ENCODE data around the gene SLC14A1.
A peak's percentile ranks its signal among the peaks of the same experiment; 100 is the strongest.

The SLC14A1 gene

DNA sequence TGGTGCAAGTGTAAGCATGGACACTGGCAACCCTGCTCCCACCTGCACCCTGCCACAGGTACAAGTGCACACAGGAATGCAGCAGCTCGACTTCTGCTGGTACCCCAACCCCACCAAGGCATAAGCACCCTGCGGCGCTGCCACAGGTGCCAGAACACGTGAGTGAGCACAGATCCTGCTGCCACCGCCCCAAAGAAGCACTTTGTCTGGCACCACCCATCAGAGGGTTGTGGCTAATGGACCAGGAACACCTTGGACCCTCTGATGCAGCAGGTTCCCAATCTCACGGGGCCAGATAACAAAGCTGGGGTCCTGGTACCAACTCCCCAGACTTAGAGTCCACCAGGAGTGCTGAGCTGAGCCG, 32.2 kb upstream of the SLC14A1 start:
- no peak for TF ChIP-seq GATA2 (IDR thresholded peaks at IDR 0.05; ENCODE audit: low read depth, low read length)
- no peak for TF ChIP-seq GATA3 (IDR thresholded peaks at IDR 0.05; ENCODE audit: low read depth, low read length)

GRCh38 chr18:45702708-45703265, 21.2 kb upstream of the SLC14A1 start:
- TF ChIP-seq GATA2 (IDR thresholded peaks at IDR 0.05; ENCODE audit: low read depth, low read length) (no peak), GATA3 (IDR thresholded peaks at IDR 0.05; ENCODE audit: low read depth, low read length) (no peak)

DNA sequence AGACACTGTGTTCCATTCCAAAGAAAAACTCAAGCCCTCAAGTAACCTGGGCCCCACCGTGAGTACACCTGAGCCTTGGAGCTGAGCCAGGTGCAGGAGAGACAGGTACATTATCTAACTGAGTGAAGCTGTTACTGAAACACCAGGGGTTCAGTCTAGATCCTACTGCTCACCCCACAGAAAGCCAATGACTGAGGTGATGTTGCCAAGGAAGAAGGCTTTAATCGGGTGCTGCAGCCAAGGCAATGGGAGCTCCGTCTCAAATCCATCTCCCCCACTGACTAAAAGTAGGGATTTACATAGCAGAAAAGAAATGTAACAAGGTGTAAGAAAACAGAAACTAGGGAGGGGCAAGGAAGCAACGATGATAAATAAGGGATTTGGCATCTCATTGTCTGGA, 15.2 kb upstream of the SLC14A1 start:
- no peak for TF ChIP-seq GATA3 (IDR thresholded peaks at IDR 0.05; ENCODE audit: low read depth, low read length)
- no peak for TF ChIP-seq GATA2 (IDR thresholded peaks at IDR 0.05; ENCODE audit: low read depth, low read length)

DNA sequence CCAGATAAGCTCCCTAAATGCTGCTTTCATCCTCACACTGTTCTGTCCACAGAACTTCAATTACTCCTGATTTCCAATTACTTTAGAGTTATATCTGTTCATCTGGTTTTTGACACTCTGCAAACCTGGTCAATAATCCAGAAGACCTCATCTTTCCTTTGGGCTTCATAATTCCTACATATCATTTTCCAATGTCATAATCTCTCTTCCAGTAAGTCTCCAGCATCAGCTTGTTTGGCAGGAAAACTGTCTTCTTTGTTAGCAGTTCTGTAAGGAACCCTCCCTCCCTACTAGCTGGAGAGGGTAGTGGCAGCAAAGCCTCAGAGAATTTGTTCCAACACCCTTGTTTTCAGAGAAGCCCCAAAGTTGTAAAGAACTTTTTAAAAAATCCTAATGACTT, 11.9 kb upstream of the SLC14A1 start:
- TF ChIP-seq GATA3 (IDR thresholded peaks at IDR 0.05; ENCODE audit: low read depth, low read length) (no peak), GATA2 (IDR thresholded peaks at IDR 0.05; ENCODE audit: low read depth, low read length) (no peak)

DNA sequence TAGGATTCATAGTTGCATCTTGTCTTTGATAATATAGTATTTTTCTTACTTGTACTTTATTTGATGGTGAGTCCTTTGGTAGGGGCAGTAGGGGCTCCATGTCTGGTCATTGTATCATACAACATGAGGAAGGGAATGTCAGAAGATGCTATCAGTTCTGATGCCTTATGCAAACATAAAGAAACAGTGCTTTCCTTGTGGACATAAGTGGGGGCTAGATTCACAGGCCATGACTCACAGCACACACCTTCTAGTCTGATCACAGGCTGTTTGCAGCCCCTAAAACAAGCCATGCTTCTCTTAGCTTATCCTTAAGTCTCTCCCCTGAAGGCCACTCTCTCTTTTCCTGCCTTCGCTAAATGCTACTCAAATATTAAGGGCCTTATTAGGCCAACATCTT, 10.7 kb upstream of the SLC14A1 start:
- no peak for TF ChIP-seq GATA2 (IDR thresholded peaks at IDR 0.05; ENCODE audit: low read depth, low read length)

DNA sequence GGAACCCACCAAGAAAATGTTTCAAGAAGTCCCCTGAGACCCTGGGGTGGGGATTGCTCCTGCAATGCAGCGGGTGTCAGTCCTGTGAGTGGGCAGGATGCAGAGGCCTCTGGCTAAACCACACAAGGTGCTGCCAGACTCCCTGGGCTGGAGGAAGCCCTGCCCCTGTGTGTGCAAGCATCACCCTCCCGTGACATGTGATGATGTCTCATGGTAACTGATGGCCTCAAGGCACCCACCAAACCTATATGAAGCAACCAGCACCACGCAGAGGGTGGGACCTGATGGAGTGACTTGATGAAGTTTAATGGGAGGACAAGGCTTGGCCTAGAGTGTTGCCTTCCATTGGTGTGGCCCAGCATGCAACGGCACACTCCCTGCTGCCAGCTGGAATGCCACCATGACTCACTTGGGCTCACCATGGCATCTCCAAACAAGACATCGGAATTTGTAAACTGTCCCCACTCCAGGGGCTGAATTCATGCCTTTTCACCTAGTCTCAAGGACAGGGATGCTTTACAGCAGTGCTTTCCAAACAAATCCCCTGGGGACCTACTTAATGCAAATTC, 8.7 kb upstream of the SLC14A1 start:
- TF ChIP-seq GATA2 (IDR thresholded peaks at IDR 0.05; ENCODE audit: low read depth, low read length) (no peak), GATA3 (IDR thresholded peaks at IDR 0.05; ENCODE audit: low read depth, low read length) (no peak)

- no peak for TF ChIP-seq GATA2 (IDR thresholded peaks at IDR 0.05; ENCODE audit: low read depth, low read length)
- TF ChIP-seq GATA3 (IDR thresholded peaks at IDR 0.05; ENCODE audit: low read depth, low read length): no peak
These were observed 4.9 kb upstream of the SLC14A1 start for GRCh38 chr18:45719106-45719505.

DNA sequence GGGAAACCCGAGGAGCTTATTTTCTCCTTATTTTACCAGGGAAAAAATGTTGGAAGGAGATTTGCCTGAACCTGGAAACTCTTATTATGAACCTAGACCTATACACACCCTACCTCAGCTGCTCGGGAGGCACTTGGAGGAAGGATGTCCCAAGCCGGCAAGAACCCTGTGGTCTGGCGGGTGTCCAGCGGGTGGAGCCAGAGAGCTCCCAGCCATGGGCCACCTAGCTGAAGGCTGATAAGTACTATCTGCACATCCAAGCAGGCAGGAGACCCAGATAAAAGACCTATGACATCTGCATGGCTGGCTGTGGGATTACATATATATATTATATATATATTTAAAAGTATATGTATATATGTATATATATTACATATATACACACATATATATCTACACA, 1.1 kb upstream of the SLC14A1 start:
- peak; percentile 66 for TF ChIP-seq GATA2 (IDR thresholded peaks at IDR 0.05; ENCODE audit: low read depth, low read length)
- TF ChIP-seq GATA3 (IDR thresholded peaks at IDR 0.05; ENCODE audit: low read depth, low read length): no peak

DNA sequence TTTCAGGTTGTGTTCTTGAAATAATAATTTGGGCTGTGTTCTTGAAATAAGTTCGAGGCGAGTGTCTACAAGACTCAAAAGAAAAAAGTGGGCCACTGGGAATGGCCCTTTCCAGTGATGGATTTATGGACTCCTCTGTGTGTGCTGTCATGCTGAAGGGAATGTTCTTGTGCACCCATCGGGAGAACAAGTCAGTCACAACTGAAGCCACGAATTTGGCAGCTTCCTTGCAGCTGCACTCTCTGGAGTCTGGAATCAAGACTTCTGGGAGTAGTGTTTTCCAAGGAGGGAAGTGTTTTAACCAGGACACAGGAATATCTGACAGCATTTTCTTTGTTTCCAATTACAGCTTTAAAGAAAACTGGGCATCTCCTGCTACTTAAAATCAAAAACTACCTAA, 620 bp downstream of the SLC14A1 start:
- TF ChIP-seq GATA2 (IDR thresholded peaks at IDR 0.05; ENCODE audit: low read depth, low read length) (no peak), GATA3 (IDR thresholded peaks at IDR 0.05; ENCODE audit: low read depth, low read length) (no peak)

DNA sequence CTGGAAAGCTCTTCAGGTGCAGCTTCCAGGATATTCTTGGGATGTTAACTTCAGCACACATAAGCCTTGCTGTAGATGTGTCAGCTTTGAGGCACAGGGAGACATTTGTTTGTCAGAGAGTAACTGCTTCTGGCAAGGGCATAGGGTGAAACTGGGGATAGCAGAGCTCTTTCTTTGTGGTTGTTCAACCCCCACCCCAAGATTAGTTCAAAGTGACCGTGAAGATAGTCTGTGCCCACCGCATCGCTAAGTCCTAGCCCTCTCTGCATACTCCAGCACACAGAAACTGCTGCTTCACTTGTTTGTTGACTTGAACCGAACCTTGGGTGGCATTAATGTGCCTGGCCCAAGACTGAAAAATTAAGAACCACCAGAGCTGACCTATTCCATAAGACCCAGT, 1.4 kb downstream of the SLC14A1 start:
- TF ChIP-seq GATA2 (IDR thresholded peaks at IDR 0.05; ENCODE audit: low read depth, low read length) (no peak), GATA3 (IDR thresholded peaks at IDR 0.05; ENCODE audit: low read depth, low read length) (no peak)

- TF ChIP-seq GATA3 (IDR thresholded peaks at IDR 0.05; ENCODE audit: low read depth, low read length): no peak
- TF ChIP-seq GATA2 (IDR thresholded peaks at IDR 0.05; ENCODE audit: low read depth, low read length): no peak
These were observed 2.6 kb downstream of the SLC14A1 start for GRCh38 chr18:45726603-45727002.

DNA sequence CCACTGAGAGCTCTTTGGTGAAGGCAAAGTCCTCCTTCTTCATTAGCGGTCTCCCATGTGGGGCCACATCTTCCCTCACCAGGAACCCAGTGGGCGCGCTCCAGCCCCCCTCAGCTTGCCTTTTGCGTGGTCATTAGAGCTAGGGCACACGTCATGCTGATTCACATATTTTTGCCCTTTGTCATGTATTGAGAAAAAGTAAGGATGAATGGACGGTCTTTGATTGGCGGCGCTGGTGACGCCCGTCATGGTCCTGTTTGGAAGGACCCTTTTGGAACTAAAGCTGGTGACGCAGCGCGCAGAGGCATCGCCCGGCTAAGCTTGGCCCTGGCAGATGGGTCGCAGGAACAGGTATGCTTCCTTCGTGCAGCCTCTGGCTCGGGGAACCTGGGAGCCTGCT, 3.1 kb downstream of the SLC14A1 start:
- no peak for TF ChIP-seq GATA2 (IDR thresholded peaks at IDR 0.05; ENCODE audit: low read depth, low read length)
- TF ChIP-seq GATA3 (IDR thresholded peaks at IDR 0.05; ENCODE audit: low read depth, low read length): no peak

GRCh38 chr18:45728336-45729010, 4.5 kb downstream of the SLC14A1 start:
- no peak for TF ChIP-seq GATA3 (IDR thresholded peaks at IDR 0.05; ENCODE audit: low read depth, low read length)
- TF ChIP-seq GATA2 (IDR thresholded peaks at IDR 0.05; ENCODE audit: low read depth, low read length): 0 out of 2 replicates have a peak, but pooled peaks have one; percentile 4

DNA sequence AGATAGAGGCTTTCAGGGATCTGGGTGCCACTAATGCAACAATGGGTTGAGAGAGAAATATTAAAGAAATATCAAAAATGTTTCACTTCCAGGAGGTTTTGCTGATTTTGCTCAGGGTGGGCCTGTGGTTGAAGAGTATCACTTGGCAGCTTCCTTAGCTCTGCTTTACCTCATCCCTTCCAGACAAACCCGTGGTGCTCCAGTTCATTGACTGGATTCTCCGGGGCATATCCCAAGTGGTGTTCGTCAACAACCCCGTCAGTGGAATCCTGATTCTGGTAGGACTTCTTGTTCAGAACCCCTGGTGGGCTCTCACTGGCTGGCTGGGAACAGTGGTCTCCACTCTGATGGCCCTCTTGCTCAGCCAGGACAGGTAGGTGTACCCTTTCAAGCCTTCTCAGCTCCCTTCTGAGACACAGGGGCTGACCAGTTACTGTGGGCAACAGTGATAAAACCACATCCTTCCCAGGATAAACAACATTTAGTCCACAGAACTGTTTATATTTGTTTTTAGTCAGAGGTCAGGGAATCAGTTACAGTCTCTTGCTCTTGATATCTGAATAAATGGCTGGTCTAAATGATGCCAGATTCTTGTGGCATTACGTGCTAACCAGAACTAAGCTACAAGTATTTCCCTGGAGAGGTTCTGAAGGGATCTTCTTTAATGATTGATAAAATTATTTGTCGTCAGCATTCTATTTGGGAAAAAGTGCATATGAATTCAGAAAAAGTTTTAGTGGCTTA, 7.0 kb downstream of the SLC14A1 start:
- TF ChIP-seq GATA3 (IDR thresholded peaks at IDR 0.05; ENCODE audit: low read depth, low read length): no peak
- TF ChIP-seq GATA2 (IDR thresholded peaks at IDR 0.05; ENCODE audit: low read depth, low read length): no peak

- no peak for TF ChIP-seq GATA2 (IDR thresholded peaks at IDR 0.05; ENCODE audit: low read depth, low read length)
- no peak for TF ChIP-seq GATA3 (IDR thresholded peaks at IDR 0.05; ENCODE audit: low read depth, low read length)
These were observed 7.7 kb downstream of the SLC14A1 start for GRCh38 chr18:45731716-45732115.
